ENCODE data around the gene MIDN. TPM values are rescaled to one million over a fixed set of nuclear protein-coding genes. Genes with fewer than 3 reads are reported as not detected.
A peak's percentile ranks its signal among the peaks of the same experiment; 100 is the strongest.
"Not testable (repeated sequence)": the region's sequence is repeated elsewhere in the genome, so short reads cannot be mapped to it uniquely, and the experiment has no call there.

MIDN gene
- 186 TPM for polyA plus RNA-seq (2012; ENCODE audit: insufficient read depth, insufficient read length, low read depth)

DNA sequence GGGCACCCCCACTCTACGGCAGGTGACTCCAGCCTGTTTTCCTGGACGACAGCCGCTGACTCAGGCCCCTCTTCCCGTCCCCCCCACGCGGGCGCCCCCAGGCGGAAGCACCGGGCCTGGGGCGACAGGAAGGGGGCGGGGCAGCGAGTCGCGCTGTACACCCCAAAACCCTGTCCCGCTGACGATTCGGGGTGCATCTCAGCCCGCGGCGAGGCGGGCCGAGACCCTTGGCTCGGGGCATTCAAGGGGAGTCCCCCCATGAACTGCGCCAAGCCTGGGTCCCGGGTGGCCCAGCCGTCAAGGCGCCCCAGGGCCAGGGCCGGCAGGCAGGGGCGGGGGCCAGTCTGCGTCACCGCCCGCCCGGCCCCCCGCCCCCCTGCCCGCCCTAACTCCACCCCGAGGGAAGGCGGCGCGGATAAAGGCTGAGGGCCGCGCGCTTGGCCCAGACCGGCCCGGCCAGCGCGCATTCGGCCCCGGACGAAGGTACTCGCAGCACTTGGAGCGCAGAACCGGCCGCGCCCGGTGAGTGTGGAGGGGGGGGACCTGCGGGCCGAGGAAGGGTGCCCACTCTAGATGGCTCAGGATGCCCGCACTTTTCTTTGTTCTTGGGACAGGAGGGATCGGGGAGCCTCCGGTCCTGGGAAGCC, at the start of gene MIDN:
MIDN (plus strand) TSS at position 445 of the 647 bp plus-strand sequence. CDS start 1,714 bp downstream, outside the sequence.
- peak; percentile 84 for DNase-seq
- TF ChIP-seq, protein P1, sequence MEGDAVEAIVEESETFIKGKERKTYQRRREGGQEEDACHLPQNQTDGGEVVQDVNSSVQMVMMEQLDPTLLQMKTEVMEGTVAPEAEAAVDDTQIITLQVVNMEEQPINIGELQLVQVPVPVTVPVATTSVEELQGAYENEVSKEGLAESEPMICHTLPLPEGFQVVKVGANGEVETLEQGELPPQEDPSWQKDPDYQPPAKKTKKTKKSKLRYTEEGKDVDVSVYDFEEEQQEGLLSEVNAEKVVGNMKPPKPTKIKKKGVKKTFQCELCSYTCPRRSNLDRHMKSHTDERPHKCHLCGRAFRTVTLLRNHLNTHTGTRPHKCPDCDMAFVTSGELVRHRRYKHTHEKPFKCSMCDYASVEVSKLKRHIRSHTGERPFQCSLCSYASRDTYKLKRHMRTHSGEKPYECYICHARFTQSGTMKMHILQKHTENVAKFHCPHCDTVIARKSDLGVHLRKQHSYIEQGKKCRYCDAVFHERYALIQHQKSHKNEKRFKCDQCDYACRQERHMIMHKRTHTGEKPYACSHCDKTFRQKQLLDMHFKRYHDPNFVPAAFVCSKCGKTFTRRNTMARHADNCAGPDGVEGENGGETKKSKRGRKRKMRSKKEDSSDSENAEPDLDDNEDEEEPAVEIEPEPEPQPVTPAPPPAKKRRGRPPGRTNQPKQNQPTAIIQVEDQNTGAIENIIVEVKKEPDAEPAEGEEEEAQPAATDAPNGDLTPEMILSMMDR (IDR thresholded peaks at IDR 0.05; ENCODE audit: low read depth, low read length): no peak
- no peaks in the 10 kb centered on the region; the same call in 1 of the 2 replicates for H3K9me3 ChIP-seq
- H3K4me3 ChIP-seq (ENCODE audit: low read depth, low read length): peak within 1 kb of the TSS; percentile 65
- H3K27me3 ChIP-seq: no peaks in the 10 kb centered on the region
- peaks cover 31% of the 10 kb centered on the region for H3K36me3 ChIP-seq
- H3K4me1 ChIP-seq: peaks cover 16% of the 10 kb centered on the region

DNA sequence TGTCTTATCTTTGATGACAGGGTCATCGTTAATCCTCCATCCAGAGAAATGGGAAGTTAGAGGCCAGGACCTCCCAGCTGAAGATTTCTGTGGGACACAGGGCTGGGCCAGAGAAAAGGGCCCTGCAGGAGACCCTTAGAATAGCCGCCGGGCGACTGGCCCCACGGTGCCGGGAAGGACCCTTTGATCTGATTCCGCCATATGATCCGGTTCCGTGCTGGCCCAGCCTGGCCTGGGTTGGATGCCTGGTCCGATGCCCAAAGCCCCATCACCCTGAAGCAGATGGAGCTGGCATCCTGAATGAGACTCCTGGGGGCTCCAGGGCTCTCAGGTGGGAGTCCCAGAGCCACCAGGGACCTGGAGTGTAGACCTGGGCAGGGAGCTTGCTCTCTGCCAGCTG, 48.9 kb upstream of the MIDN start:
- Histone ChIP-seq H3K36me3 (no peaks in the 10 kb centered on the region), H3K27me3 (no peaks in the 10 kb centered on the region), H3K4me3 (ENCODE audit: low read depth, low read length) (no peak overlapping the region), H3K9me3 (no peaks in the 10 kb centered on the region), H3K4me1 (no peaks in the 10 kb centered on the region; the same call in 1 of the 2 replicates)
- no peak for DNase-seq
- TF ChIP-seq, protein P1 (IDR thresholded peaks at IDR 0.05; ENCODE audit: low read depth, low read length): no peak

DNA sequence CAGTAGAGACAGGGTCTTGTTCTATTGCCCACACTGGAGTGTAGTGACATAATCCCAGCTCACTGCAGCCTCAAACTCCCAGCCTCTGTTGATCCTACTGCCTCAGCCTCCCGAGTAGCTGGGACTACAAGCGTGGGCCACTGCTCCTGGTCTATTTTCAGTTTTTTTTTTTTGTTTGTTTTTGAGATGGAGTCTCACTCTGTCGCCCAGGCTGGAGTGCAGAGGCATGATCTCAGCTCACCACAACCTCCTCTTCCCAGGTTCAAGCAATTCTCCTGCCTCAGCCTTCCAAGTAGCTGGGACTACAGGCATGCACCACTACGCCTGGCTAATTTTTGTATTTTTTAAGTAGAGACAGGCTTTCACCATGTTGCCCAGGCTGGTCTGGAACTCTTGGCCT, 47.8 kb upstream of the MIDN start:
- H3K9me3 ChIP-seq; H3K4me1 ChIP-seq; H3K27me3 ChIP-seq; H3K4me3 ChIP-seq (ENCODE audit: low read depth, low read length); DNase-seq; H3K36me3 ChIP-seq: not testable (repeated sequence)

DNA sequence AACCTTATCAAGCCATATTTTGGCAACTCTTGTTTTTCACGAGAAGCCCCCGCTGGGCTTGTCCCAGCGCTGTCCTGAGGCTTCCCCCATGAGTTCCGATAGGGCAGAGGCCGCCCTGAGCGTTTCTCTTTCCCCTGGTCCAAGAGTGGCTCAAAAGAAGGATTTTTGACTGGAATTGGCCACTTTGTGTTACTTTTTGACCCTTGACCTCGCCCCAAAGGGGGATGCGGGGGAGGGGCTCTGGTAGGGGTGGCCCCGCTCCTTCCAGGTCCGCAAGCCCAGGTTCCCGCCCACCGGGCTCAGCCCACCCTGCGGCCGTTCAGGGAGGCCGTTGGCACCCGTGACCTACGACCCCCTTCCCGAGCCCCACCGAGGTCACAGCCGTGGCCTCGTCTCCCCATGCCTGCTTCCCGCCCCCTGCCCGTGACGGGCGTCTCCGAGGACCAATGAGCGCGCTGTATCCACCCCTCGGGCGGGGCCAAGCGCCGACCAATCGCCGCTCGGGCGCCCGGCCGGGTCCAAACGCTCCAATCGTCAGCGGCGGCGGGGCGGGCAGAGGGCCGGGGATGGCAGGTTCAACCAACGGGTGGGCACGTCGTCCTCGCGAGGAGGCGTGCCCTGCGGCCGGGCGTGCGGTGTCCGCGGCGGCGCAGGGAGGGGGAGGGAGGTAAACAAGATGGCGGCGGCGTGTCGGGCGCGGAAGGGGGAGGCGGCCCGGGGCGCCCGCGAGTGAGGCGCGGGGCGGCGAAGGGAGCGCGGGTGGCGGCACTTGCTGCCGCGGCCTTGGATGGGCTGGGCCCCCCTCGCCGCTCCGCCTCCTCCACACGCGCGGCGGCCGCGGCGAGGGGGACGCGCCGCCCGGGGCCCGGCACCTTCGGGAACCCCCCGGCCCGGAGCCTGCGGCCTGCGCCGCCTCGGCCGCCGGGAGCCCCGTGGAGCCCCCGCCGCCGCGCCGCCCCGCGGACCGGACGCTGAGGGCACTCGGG, 43.0 kb upstream of the MIDN start, which contains the start of gene STK11:
STK11 (plus strand) TSS at position 665 of the 986 bp plus-strand sequence. CDS start 1,136 bp downstream, outside the sequence.
- Histone ChIP-seq H3K4me3 (ENCODE audit: low read depth, low read length) (peak within 1 kb of the TSS; percentile 90), H3K36me3 (peaks cover 14% of the 10 kb centered on the region), H3K27me3 (no peaks in the 10 kb centered on the region), H3K4me1 (no peaks in the 10 kb centered on the region; the same call in 1 of the 2 replicates), H3K9me3 (no peaks in the 10 kb centered on the region)
- DNase-seq: peak; percentile 99
- TF ChIP-seq, protein P1 (IDR thresholded peaks at IDR 0.05; ENCODE audit: low read depth, low read length): no peak

DNA sequence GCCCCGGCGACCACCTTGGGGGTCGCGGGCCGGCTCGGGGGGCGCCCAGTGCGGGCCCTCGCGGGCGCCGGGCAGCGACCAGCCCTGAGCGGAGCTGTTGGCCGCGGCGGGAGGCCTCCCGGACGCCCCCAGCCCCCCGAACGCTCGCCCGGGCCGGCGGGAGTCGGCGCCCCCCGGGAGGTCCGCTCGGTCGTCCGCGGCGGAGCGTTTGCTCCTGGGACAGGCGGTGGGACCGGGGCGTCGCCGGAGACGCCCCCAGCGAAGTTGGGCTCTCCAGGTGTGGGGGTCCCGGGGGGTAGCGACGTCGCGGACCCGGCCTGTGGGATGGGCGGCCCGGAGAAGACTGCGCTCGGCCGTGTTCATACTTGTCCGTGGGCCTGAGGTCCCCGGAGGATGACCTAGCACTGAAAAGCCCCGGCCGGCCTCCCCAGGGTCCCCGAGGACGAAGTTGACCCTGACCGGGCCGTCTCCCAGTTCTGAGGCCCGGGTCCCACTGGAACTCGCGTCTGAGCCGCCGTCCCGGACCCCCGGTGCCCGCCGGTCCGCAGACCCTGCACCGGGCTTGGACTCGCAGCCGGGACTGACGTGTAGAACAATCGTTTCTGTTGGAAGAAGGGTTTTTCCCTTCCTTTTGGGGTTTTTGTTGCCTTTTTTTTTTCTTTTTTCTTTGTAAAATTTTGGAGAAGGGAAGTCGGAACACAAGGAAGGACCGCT, 42.1 kb upstream of the MIDN start:
- Histone ChIP-seq H3K4me1 (no peaks in the 10 kb centered on the region; the same call in 1 of the 2 replicates), H3K27me3 (no peaks in the 10 kb centered on the region), H3K4me3 (ENCODE audit: low read depth, low read length) (peak overlapping the region; percentile 90), H3K9me3 (no peaks in the 10 kb centered on the region), H3K36me3 (peaks cover 14% of the 10 kb centered on the region)
- TF ChIP-seq, protein P1 (IDR thresholded peaks at IDR 0.05; ENCODE audit: low read depth, low read length): no peak
- no peak for DNase-seq

Measured in BE2C (cell line).